Smooth muscle cell (in vitro differentiated cells): Measurements from ENCODE around the gene OTULIN. TPM values are rescaled to one million over a fixed set of nuclear protein-coding genes. Genes with fewer than 3 reads are reported as not detected.

Source experiments
- DNase-seq: peaks from one replicate; lab custom pipeline; 2025; ENCODE audit not compliant: unreplicated experiment; lab: John Stamatoyannopoulos, UW
- H2AFZ ChIP-seq: fragments of 200-600 bp; sonication (generic); 2 replicates; pipeline ENCODE4 v1.6.0; 2016; ENCODE audit warnings: antibody characterized with exemption, low read depth, mild to moderate bottlenecking
- H3F3A ChIP-seq: fragments of 200-600 bp; sonication (generic); 2 replicates; pipeline ENCODE4 v1.6.0; 2017; ENCODE audit warnings: antibody characterized with exemption, low read depth
- H3K27ac ChIP-seq: fragments of 200-600 bp; sonication (generic); 2 replicates; pipeline ENCODE4 v1.5.1; 2016; ENCODE audit warnings: low read depth, mild to moderate bottlenecking
- H3K27me3 ChIP-seq: fragments of 200-600 bp; sonication (generic); 2 replicates; pipeline ENCODE4 v1.6.1; 2016; ENCODE audit warnings: low read depth, mild to moderate bottlenecking
- H3K36me3 ChIP-seq: fragments of 200-600 bp; sonication (generic); 2 replicates; pipeline ENCODE4 v1.5.1; 2016; ENCODE audit warnings: low read depth
- H3K4me1 ChIP-seq: fragments of 200-600 bp; sonication (generic); 2 replicates; pipeline ENCODE4 v1.5.1; 2016; ENCODE audit warnings: low read depth
- H3K4me2 ChIP-seq: fragments of 200-600 bp; sonication (generic); 2 replicates; pipeline ENCODE4 v1.6.0; 2016; ENCODE audit warnings: mild to moderate bottlenecking
- H3K4me3 ChIP-seq: fragments of 200-600 bp; sonication (generic); 2 replicates; pipeline ENCODE4 v1.5.1; 2016; ENCODE audit warnings: mild to moderate bottlenecking
- H3K79me2 ChIP-seq: fragments of 200-600 bp; sonication (generic); 2 replicates; pipeline ENCODE4 v1.6.0; 2016; ENCODE audit warnings: low read depth, mild to moderate bottlenecking
- H3K9ac ChIP-seq: fragments of 200-600 bp; sonication (generic); 2 replicates; pipeline ENCODE4 v1.6.0; 2016; ENCODE audit warnings: low read depth
- H3K9me3 ChIP-seq: fragments of 200-600 bp; sonication (generic); replicated peaks from 2 replicates; pipeline ENCODE4 v1.5.1; 2016; ENCODE audit warnings: low read depth
- H4K20me1 ChIP-seq: fragments of 200-600 bp; sonication (generic); 2 replicates; pipeline ENCODE4 v1.6.0; 2016; ENCODE audit warnings: low read depth
- CTCF ChIP-seq: fragments of 200-600 bp; sonication (generic); IDR thresholded peaks from 2 replicates; pipeline ENCODE4 v1.5.1; 2017; ENCODE audit warnings: borderline replicate concordance, mild to moderate bottlenecking, antibody characterized with exemption; ENCODE audit not compliant: insufficient read depth, poor library complexity, severe bottlenecking
- WGBS: methylation state at CpG from one replicate; pipeline ENCODE4 v1.1.7; 2016; ENCODE audit warnings: low lambda C conversion rate; 5-methylcytosine and 5-hydroxymethylcytosine counted together
- polyA plus RNA-seq: library from polyadenylated mRNA; unstranded; fragments of >200 nt; fragmentation: Nextera tagmentation; extraction: Ambion mirVana; gene quantifications from 2 replicates; pipeline ENCODE4 v1.2.1, GENCODE V29; 2016
- total RNA-seq: library from RNA; depleted of rRNA; stranded (reverse); fragments of >200 nt; gene quantifications from 2 replicates; pipeline ENCODE4 v1.2.3, GENCODE V29; 2014

The OTULIN gene
- total and polyA plus RNA-seq, 2 experiments from 2014 or later, result 17.6 to 30.3 TPM

GRCh38 chr5:14696057-14696456 is 31.5 kb downstream of the OTULIN start:
- H3K27ac ChIP-seq, result no peak overlapping the region
- WGBS, result 21% methylated on average over 1 of the region's 1 CpG
- H3K4me2 ChIP-seq, result no peak overlapping the region
- no peak overlapping the region for H3K9ac ChIP-seq
- no peaks in the 10 kb centered on the region for H3K27me3 ChIP-seq
- H4K20me1 ChIP-seq, result peaks cover 10% of the 10 kb centered on the region
- no peak overlapping the region for H3K4me3 ChIP-seq
- no peak for DNase-seq
- TF ChIP-seq CTCF, result no peak
- H3K79me2 ChIP-seq, result peaks cover 4% of the 10 kb centered on the region
- no peaks in the 10 kb centered on the region for H3F3A ChIP-seq
- no peaks in the 10 kb centered on the region for H3K4me1 ChIP-seq
- no peak overlapping the region for H2AFZ ChIP-seq
- H3K9me3 ChIP-seq, result no peaks in the 10 kb centered on the region
- H3K36me3 ChIP-seq, result peaks cover 11% of the 10 kb centered on the region

GRCh38 chr5:14696851-14697250 is 32.3 kb downstream of the OTULIN start:
- Histone ChIP-seq H2AFZ (no peak overlapping the region), H4K20me1 (peaks cover 10% of the 10 kb centered on the region), H3K4me1 (no peaks in the 10 kb centered on the region), H3K27ac (no peak overlapping the region), H3K4me3 (no peak overlapping the region), H3K9me3 (no peaks in the 10 kb centered on the region), H3K27me3 (no peaks in the 10 kb centered on the region), H3F3A (no peaks in the 10 kb centered on the region), H3K79me2 (peaks cover 4% of the 10 kb centered on the region), H3K36me3 (peaks cover 9% of the 10 kb centered on the region), H3K9ac (no peak overlapping the region), H3K4me2 (no peak overlapping the region)
- DNase-seq, result no peak
- no peak for TF ChIP-seq CTCF
- 96% methylated on average over 3 of the region's 3 CpGs for WGBS

DNA sequence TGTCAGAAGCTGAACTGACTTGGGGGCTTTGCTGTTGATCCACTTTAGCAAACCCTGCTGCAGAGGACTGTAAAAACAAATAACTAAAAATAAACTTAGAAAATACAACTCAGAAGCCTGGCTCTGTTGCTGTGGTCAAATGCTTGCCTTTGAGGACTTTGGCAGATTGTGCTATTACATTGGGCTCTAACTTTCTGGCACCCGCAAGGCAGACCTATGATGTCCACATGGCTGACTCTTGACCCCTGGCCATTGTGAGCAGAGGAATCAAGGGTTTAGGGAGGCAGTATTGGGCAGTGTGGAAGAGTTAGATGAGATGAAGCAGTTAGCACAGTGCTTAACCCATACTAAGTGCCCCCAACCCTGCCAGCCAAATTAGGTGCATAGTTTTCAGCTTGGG is 34.0 kb downstream of the OTULIN start:
- H3F3A ChIP-seq, result no peaks in the 10 kb centered on the region
- TF ChIP-seq CTCF, result no peak
- no peaks in the 10 kb centered on the region for H3K9me3 ChIP-seq
- H3K4me1 ChIP-seq, result no peaks in the 10 kb centered on the region
- H3K4me3 ChIP-seq, result no peak overlapping the region
- no peak overlapping the region for H2AFZ ChIP-seq
- no peaks in the 10 kb centered on the region for H3K27me3 ChIP-seq
- peaks cover 9% of the 10 kb centered on the region for H3K36me3 ChIP-seq
- no peak overlapping the region for H3K27ac ChIP-seq
- H3K4me2 ChIP-seq, result no peak overlapping the region
- 97% methylated on average over 1 of the region's 1 CpG for WGBS
- H3K9ac ChIP-seq, result no peak overlapping the region
- DNase-seq, result no peak
- H4K20me1 ChIP-seq, result peaks cover 10% of the 10 kb centered on the region
- peaks cover 4% of the 10 kb centered on the region for H3K79me2 ChIP-seq

DNA sequence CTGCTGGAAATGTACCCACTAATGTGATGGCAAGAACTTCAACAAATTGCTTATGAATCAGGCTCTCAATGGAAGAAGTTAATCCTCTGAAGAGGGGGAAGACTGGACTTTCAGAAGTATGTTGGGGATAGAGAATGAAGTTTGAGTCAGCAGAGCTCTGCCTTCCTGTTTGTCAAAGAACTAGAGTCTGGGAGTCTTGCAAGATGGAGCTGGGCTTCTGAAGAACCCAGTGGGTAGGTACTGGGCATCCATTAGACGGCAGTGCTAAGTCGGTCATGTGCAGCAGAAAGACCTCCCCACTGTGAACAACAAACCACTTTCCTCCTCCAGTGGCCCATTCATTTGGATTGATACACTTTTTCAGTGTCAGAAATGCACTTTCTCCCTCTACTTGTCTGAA is 34.6 kb downstream of the OTULIN start:
- Histone ChIP-seq H3K9ac (no peak overlapping the region), H3K4me2 (no peak overlapping the region), H3K27me3 (no peaks in the 10 kb centered on the region), H3K9me3 (no peaks in the 10 kb centered on the region), H3K79me2 (peaks cover 4% of the 10 kb centered on the region), H3F3A (no peaks in the 10 kb centered on the region), H4K20me1 (peaks cover 10% of the 10 kb centered on the region), H3K27ac (no peak overlapping the region), H3K36me3 (peaks cover 9% of the 10 kb centered on the region), H3K4me3 (no peak overlapping the region), H3K4me1 (no peaks in the 10 kb centered on the region), H2AFZ (no peak overlapping the region)
- WGBS, result 96% methylated on average over 2 of the region's 2 CpGs
- no peak for TF ChIP-seq CTCF
- DNase-seq, result no peak
